Omental fat pad (tissue), 4 donors: ENCODE results near the gene MAG. TPM values are rescaled to one million over a fixed set of nuclear protein-coding genes. Genes with fewer than 3 reads are reported as not detected.

Experiments
- ATAC-seq: fragments of 150-250 bp; one replicate; pipeline ENCODE4 v1.9.1; 2016; ENCODE audit warnings: mild to moderate bottlenecking, moderate library complexity; ENCODE audit not compliant: low FRiP score
- DNase-seq: peaks from one replicate; pipeline ENCODE4 v3.0.0-alpha.2; 2019; ENCODE audit warnings: low spot score
- total RNA-seq, 4 donors: library from RNA; depleted of rRNA; stranded (reverse); fragments of >200 nt; gene quantifications; one replicate each; pipeline ENCODE4 v1.1.0, GENCODE V29; 2016
- TF ChIP-seq, protein P1 (sequence below), 3 donors: fragments of 450-650 bp; IDR thresholded peaks; one replicate each; pipeline ENCODE4 v1.5.1; 2016 to 2017; ENCODE audit warnings: antibody characterized with exemption in 3 of 3, mild to moderate bottlenecking in 3 of 3, moderate library complexity in 2 of 3

The MAG gene
- total RNA-seq, 4 donors from 2014 or later, result not detected

DNA sequence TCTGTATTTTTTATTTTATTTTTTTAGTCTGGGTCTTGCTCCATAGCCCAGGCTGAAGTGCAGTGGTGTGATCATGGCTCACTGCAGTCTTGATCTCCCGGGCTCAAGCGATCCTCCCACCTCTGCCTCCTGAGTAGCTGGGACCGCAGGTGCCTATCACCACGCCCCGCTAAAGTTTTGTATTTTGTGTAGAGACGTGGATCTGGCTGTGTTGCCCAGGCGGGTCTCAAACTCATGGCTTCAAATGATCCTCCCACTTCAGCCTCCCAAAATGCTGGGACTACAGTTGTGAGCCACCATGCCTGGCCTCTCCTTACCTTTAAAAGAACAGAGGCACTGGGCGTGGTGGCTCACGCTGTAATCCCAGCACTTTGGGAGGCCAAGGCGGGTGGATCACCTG, 4.2 kb upstream of the MAG start:
- DNase-seq (no peak), ATAC-seq (no peak)
- TF ChIP-seq, protein P1, sequence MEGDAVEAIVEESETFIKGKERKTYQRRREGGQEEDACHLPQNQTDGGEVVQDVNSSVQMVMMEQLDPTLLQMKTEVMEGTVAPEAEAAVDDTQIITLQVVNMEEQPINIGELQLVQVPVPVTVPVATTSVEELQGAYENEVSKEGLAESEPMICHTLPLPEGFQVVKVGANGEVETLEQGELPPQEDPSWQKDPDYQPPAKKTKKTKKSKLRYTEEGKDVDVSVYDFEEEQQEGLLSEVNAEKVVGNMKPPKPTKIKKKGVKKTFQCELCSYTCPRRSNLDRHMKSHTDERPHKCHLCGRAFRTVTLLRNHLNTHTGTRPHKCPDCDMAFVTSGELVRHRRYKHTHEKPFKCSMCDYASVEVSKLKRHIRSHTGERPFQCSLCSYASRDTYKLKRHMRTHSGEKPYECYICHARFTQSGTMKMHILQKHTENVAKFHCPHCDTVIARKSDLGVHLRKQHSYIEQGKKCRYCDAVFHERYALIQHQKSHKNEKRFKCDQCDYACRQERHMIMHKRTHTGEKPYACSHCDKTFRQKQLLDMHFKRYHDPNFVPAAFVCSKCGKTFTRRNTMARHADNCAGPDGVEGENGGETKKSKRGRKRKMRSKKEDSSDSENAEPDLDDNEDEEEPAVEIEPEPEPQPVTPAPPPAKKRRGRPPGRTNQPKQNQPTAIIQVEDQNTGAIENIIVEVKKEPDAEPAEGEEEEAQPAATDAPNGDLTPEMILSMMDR (IDR thresholded peaks at IDR 0.05), result no peak

DNA sequence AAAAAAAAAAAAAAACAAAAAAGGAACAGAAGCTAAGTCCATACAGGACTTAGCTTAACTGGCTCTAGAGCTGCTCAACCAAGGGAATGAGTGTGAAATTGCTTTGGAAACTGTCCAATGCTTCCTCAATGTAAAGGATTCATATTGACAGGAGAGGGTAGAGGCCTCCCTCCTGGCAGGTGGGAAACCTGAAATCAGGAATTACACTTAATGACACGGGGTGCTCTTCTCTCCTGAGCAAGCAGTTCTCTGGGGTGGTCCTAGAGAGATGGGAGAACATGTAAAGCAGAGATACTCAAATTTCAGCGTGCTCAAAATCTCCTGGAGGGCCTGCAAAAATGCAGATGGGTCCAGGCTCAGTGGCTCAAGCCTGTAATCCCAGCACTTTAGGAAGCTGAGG, 3.6 kb upstream of the MAG start:
- TF ChIP-seq, protein P1 (IDR thresholded peaks at IDR 0.05), result no peak
- no peak for DNase-seq
- ATAC-seq, result no peak

DNA sequence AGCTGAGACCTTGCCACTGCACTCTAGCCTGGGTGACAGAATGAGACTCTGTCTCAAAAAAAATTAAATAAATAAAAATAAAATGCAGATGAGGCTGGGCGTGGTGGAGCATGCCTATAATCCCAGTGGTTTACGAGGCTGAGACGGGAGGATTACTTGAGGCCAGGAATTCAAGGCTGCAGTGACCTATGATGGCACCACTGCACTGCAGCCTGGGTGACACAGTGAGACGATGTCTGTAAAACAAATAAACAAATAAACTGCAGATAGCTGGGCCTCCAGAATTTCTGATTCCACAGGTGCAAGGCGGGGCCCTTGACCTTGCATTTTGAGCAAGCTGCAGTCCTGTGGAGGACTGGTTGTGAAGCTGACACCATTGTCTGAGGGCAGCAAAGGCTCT, 3.1 kb upstream of the MAG start:
- DNase-seq (no peak), ATAC-seq (no peak)
- TF ChIP-seq, protein P1 (IDR thresholded peaks at IDR 0.05), result no peak

DNA sequence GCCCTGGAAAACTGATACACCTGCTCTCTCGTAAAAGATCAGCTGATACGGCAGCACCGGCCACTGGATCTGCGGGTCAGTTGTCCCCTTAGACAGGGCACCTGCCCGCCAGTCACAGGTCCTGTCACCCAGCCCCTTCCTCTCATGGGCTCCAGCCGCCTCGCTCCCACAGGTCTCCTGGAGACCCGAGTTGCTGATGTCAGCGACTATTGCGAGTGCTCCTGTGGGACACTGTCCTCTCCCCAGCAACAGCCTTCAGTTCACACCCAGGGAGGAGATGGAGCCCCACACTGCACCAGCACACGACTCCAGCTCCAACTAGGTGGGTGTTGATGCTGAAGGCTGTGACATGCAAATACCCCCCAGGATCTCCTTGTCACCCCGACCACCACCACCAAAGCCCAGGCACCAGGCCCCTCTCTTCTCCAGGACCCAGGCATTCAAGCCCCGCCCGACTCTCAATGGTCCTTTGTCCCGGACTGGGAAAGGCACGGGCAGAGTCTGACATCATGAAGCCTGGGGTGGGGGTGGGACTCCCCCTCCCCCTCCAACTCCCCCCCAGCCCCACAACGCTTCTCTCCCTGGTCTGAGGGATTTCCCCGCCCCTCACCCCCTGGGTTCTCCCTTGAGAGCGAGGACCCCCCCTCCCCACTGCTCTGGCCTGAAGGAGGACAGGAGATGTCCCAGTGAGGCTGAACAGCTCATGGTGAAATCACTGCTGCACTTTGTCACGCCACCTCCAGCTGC, 1.4 kb upstream of the MAG start:
- DNase-seq (no peak), ATAC-seq (no peak)
- TF ChIP-seq, protein P1 (IDR thresholded peaks at IDR 0.05), result no peak

DNA sequence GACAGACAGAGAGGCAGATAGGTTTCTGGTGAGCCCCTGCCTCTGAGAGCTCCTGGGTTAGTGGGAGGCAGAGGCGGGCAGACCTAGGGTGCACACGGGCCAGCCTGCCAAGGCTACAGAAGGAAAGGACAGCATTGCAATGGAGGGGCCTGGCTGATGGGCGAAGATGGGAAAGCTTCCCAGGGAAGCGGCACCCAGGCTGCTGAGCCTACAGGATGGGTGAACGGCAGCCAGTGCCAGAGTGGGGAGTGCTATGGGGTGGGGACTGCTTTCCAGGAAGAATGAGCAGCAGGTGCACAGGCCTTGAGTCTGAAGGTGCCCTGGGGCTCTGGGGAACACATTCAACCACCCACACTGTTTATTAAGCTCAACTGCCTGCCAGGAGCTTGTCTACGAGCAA, 702 bp upstream of the MAG start:
- TF ChIP-seq, protein P1 (IDR thresholded peaks at IDR 0.05), result no peak
- DNase-seq (no peak), ATAC-seq (no peak)

- DNase-seq (no peak), ATAC-seq (no peak)
- TF ChIP-seq, protein P1 (IDR thresholded peaks at IDR 0.05), result no peak
These were observed 731 bp downstream of the MAG start for GRCh38 chr19:35292421-35293362.
